Measurements from ENCODE around the gene DNMT3B. TPM values are rescaled to one million over a fixed set of nuclear protein-coding genes. Genes with fewer than 3 reads are reported as not detected.
A peak's percentile ranks its signal among the peaks of the same experiment; 100 is the strongest.

The DNMT3B gene
- total and polyA plus RNA-seq, 9 of the 15 experiments (the other 6 are each of a cell fraction or from before 2014, with no cell fraction given): 9.3 to 74.8 (median 49.1) TPM

DNA sequence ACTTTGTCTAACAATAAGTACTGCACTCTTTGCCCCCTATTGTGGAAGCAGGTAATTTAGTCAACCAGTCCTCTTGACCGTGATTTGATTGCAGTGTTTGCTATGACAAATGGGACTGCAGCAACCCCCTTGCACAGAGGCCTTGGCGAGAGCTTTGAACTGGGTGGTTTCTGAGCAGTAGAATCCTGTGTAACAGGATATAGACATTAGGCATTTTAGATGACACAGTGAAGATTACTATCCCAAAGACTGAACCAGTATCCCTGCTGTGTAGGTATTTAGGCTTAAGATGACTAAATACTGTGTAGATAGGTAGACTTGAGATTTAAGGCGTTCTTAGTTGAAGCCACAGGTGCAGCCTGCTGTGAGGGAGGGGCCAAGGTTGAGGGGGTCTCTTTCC, 9.9 kb downstream of the DNMT3B start:
- peak; percentile 44 for ATAC-seq
- in situ Hi-C loops (cut with MboI): loop anchor here (10.0 kb wide), 1 partner anchor 257 kb away; no protein-coding TSS in a partner anchor
- Histone ChIP-seq H4K20me1 (replicated peaks; ENCODE audit: control insufficient read depth, insufficient read depth, low read length) (peaks cover 18% of the 10 kb centered on the region), H3K4me1 (replicated peaks in 1 of 2; ENCODE audit: control insufficient read depth in 2 of 2, insufficient read depth in 2 of 2, low read length in 2 of 2) (peaks cover 13 to 22% of the 10 kb centered on the region in 2 experiments; a peak in 4 of 5 replicates), H3K9me3 (replicated peaks; ENCODE audit: control insufficient read depth, insufficient read depth, low read depth, low read length) (no peaks in the 10 kb centered on the region), H3K27me3 (ENCODE audit: control insufficient read depth in 2 of 2, insufficient read depth in 2 of 2, low read length in 2 of 2) (no peaks in the 10 kb centered on the region), H3K9me1 (ENCODE audit: control insufficient read depth, insufficient read depth, low read length) (peaks cover 1% of the 10 kb centered on the region), H3K4me3 (no peak overlapping the region), H3K4me2 (ENCODE audit: insufficient read depth, low read length) (no peak overlapping the region), H3K9ac (ENCODE audit: insufficient read depth in 1 of 2, low read depth in 2 of 2, low read length in 2 of 2) (no peak overlapping the region), H3K79me2 (ENCODE audit: control insufficient read depth, insufficient read depth, low read length) (peaks cover 90% of the 10 kb centered on the region), H3K27ac (ENCODE audit: extremely low read depth, low read depth, low read length) (no peak overlapping the region), H2AFZ (ENCODE audit: low read depth, low read length) (no peak overlapping the region), H3K36me3 (ENCODE audit: control insufficient read depth, insufficient read depth, low read length) (peaks cover 62% of the 10 kb centered on the region)
- ChIA-PET CTCF (ENCODE audit: low intra/inter-chr PET ratio) (no interaction called here), POLR2A (interaction anchor here (0.9 kb wide), 1 partner anchor 8 kb away, joined by 4 read pairs; no protein-coding TSS in a partner anchor)
- TF ChIP-seq, protein P1, sequence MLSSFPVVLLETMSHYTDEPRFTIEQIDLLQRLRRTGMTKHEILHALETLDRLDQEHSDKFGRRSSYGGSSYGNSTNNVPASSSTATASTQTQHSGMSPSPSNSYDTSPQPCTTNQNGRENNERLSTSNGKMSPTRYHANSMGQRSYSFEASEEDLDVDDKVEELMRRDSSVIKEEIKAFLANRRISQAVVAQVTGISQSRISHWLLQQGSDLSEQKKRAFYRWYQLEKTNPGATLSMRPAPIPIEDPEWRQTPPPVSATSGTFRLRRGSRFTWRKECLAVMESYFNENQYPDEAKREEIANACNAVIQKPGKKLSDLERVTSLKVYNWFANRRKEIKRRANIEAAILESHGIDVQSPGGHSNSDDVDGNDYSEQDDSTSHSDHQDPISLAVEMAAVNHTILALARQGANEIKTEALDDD (IDR thresholded peaks at IDR 0.05): peak; percentile 71
- TF ChIP-seq SIN3A (IDR thresholded peaks at IDR 0.05; ENCODE audit: borderline replicate concordance in 2 of 2, control insufficient read depth in 1 of 2, low read depth in 2 of 2, low read length in 2 of 2): no peak
- no peak for DNase-seq (ENCODE audit: extremely low read depth in 1 of 4, low spot score in 3 of 4)
- FAIRE-seq: no peak
- BruUV-seq (replicated peaks): no TSS peak
- WGBS (ENCODE audit: insufficient coverage, low coverage, missing lambda C conversion rate): 54% methylated on average over 3 of the region's 3 CpGs
- intact Hi-C loops (cut with micrococcal nuclease): no loop called here

DNA sequence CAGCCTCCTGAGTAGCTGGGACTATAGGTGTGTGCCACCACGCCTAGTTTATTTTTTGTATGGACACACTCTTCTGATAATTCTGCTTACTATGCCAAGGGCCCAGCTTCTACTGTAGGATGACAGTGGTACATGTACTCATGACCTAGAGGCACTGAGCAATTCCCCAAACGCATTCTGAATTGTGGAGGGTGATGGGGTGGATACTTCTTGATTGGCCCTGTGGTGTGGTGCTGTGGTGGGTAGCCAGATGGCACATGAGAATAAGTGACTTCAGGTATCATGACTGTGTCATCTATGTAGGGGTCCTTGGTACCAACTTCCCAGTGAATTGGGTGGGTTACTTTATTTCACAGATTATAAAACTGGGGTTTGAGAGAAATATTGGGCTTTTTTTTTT, 11.0 kb downstream of the DNMT3B start:
- in situ Hi-C loops (cut with MboI): loop anchor here (10.0 kb wide), 1 partner anchor 258 kb away; no protein-coding TSS in a partner anchor
- Histone ChIP-seq H3K9me1 (ENCODE audit: control insufficient read depth, insufficient read depth, low read length) (peaks cover 4% of the 10 kb centered on the region), H3K27ac (ENCODE audit: extremely low read depth, low read depth, low read length) (no peak overlapping the region), H3K36me3 (ENCODE audit: control insufficient read depth, insufficient read depth, low read length) (peaks cover 63% of the 10 kb centered on the region), H3K9ac (ENCODE audit: insufficient read depth in 1 of 2, low read depth in 2 of 2, low read length in 2 of 2) (peak overlapping the region in 1 of 2 experiments; percentile 1; a peak in 1 of 4 replicates), H3K4me1 (replicated peaks in 1 of 2; ENCODE audit: control insufficient read depth in 2 of 2, insufficient read depth in 2 of 2, low read length in 2 of 2) (peaks cover 13 to 21% of the 10 kb centered on the region in 2 experiments; a peak in 4 of 5 replicates), H2AFZ (ENCODE audit: low read depth, low read length) (no peak overlapping the region), H3K4me3 (no peak overlapping the region), H3K27me3 (ENCODE audit: control insufficient read depth in 2 of 2, insufficient read depth in 2 of 2, low read length in 2 of 2) (no peaks in the 10 kb centered on the region), H3K4me2 (ENCODE audit: insufficient read depth, low read length) (no peak overlapping the region), H3K9me3 (replicated peaks; ENCODE audit: control insufficient read depth, insufficient read depth, low read depth, low read length) (no peaks in the 10 kb centered on the region), H3K79me2 (ENCODE audit: control insufficient read depth, insufficient read depth, low read length) (peaks cover 89% of the 10 kb centered on the region), H4K20me1 (replicated peaks; ENCODE audit: control insufficient read depth, insufficient read depth, low read length) (peaks cover 19% of the 10 kb centered on the region)
- 88% methylated on average over 2 of the region's 2 CpGs for WGBS (ENCODE audit: insufficient coverage, low coverage, missing lambda C conversion rate)
- ATAC-seq: no peak
- POLR2A ChIA-PET: interaction anchor here (0.6 to 0.9 kb wide), 2 partner anchors 9 to 19 kb away, joined by 3 to 4 read pairs; no protein-coding TSS in a partner anchor
- no peak for FAIRE-seq
- DNase-seq (ENCODE audit: extremely low read depth in 1 of 4, low spot score in 3 of 4): no peak
- CTCF ChIA-PET (ENCODE audit: low intra/inter-chr PET ratio): no interaction called here
- no TSS peak for BruUV-seq (replicated peaks)
- intact Hi-C loops (cut with micrococcal nuclease): no loop called here
- TF ChIP-seq, protein P2, sequence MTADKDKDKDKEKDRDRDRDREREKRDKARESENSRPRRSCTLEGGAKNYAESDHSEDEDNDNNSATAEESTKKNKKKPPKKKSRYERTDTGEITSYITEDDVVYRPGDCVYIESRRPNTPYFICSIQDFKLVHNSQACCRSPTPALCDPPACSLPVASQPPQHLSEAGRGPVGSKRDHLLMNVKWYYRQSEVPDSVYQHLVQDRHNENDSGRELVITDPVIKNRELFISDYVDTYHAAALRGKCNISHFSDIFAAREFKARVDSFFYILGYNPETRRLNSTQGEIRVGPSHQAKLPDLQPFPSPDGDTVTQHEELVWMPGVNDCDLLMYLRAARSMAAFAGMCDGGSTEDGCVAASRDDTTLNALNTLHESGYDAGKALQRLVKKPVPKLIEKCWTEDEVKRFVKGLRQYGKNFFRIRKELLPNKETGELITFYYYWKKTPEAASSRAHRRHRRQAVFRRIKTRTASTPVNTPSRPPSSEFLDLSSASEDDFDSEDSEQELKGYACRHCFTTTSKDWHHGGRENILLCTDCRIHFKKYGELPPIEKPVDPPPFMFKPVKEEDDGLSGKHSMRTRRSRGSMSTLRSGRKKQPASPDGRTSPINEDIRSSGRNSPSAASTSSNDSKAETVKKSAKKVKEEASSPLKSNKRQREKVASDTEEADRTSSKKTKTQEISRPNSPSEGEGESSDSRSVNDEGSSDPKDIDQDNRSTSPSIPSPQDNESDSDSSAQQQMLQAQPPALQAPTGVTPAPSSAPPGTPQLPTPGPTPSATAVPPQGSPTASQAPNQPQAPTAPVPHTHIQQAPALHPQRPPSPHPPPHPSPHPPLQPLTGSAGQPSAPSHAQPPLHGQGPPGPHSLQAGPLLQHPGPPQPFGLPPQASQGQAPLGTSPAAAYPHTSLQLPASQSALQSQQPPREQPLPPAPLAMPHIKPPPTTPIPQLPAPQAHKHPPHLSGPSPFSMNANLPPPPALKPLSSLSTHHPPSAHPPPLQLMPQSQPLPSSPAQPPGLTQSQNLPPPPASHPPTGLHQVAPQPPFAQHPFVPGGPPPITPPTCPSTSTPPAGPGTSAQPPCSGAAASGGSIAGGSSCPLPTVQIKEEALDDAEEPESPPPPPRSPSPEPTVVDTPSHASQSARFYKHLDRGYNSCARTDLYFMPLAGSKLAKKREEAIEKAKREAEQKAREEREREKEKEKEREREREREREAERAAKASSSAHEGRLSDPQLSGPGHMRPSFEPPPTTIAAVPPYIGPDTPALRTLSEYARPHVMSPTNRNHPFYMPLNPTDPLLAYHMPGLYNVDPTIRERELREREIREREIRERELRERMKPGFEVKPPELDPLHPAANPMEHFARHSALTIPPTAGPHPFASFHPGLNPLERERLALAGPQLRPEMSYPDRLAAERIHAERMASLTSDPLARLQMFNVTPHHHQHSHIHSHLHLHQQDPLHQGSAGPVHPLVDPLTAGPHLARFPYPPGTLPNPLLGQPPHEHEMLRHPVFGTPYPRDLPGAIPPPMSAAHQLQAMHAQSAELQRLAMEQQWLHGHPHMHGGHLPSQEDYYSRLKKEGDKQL (CRISPR knock-in tag; IDR thresholded peaks at IDR 0.05; ENCODE audit: borderline replicate concordance): no peak
- TF ChIP-seq TAF1 (IDR thresholded peaks at IDR 0.05; ENCODE audit: control insufficient read depth, extremely low read depth, insufficient read depth, low read length, severe bottlenecking): no peak
- TF ChIP-seq ZNF408 (CRISPR knock-in tag; IDR thresholded peaks at IDR 0.05; ENCODE audit: low read depth): no peak
- TF ChIP-seq KAT8 (IDR thresholded peaks at IDR 0.05; ENCODE audit: low read depth): no peak
- no peak for TF ChIP-seq EHMT2 (IDR thresholded peaks at IDR 0.05)
- no peak for TF ChIP-seq SMAD4 (CRISPR knock-in tag; conservative IDR thresholded peaks at IDR 0.05)
- TF ChIP-seq ZNF561 (CRISPR knock-in tag; conservative IDR thresholded peaks at IDR 0.05): no peak

Data from K562 (cell line).